Thoracic aorta endothelial cell (primary cell): ENCODE results near the gene TCN1. TPM values are rescaled to one million over a fixed set of nuclear protein-coding genes. Genes with fewer than 3 reads are reported as not detected.

Experiments used
- total RNA-seq: library from RNA; depleted of rRNA; stranded (reverse); fragments of >200 nt; gene quantifications from 2 replicates; pipeline ENCODE4 v1.2.3, GENCODE V29; 2012

The TCN1 gene
- not detected in 2 replicates for total RNA-seq

GRCh38 chr11:59866397-59866796 is at the start of gene TCN1:
Gene TCN1, minus strand, starts transcription at chr11:59866487. Its CDS starts 17 bp downstream, at chr11:59866470.

GRCh38 chr11:59878575-59878974 is 12.3 kb upstream of the TCN1 start, which contains the start of gene OOSP3:
Gene OOSP3, plus strand, starts transcription at chr11:59878782. Its CDS starts 27 bp downstream, at chr11:59878809.

GRCh38 chr11:59845399-59845798 is 20.9 kb downstream of the TCN1 start, which contains the start of gene CBLIF:
Gene CBLIF, minus strand, starts transcription at chr11:59845499. Its CDS starts 46 bp downstream, at chr11:59845453.

GRCh38 chr11:59810189-59810910 is 55.9 kb downstream of the TCN1 start, which contains the start of gene MRPL16:
Gene MRPL16, minus strand, starts transcription at chr11:59810778. Its CDS starts 120 bp downstream, at chr11:59810658.

Other genes starting within 250 kb of the TCN1 start
- 17.2 and 21.5 TPM in 2 replicates for gene PATL1, start 197.4 kb downstream of the TCN1 start, total RNA-seq
- gene OR10V1, start 152.6 kb downstream of the TCN1 start, total RNA-seq: not detected in 2 replicates
- 50.3 and 58.0 TPM in 2 replicates for gene STX3, start 111.1 kb downstream of the TCN1 start, total RNA-seq
- 52.3 and 52.4 TPM in 2 replicates for gene MRPL16, start 55.7 kb downstream of the TCN1 start, total RNA-seq
- not detected in 2 replicates for gene CBLIF, start 21.0 kb downstream of the TCN1 start, total RNA-seq
- gene OOSP3, start 12.3 kb upstream of the TCN1 start, total RNA-seq: not detected in 2 replicates
- gene OOSP1, start 71.9 kb upstream of the TCN1 start, total RNA-seq: not detected in 2 replicates
- not detected in 2 replicates for gene OOSP4A, start 97.5 kb upstream of the TCN1 start, total RNA-seq
- not detected in 2 replicates for gene OOSP4B, start 150.7 kb upstream of the TCN1 start, total RNA-seq
- gene OOSP2, start 173.9 kb upstream of the TCN1 start, total RNA-seq: not detected in 2 replicates
- not detected in 2 replicates for gene MS4A3, start 190.2 kb upstream of the TCN1 start, total RNA-seq
- gene MS4A2, start 222.2 kb upstream of the TCN1 start, total RNA-seq: not detected in 2 replicates